ENCODE results near the gene BPIFB1. TPM values are rescaled to one million over a fixed set of nuclear protein-coding genes. Genes with fewer than 3 reads are reported as not detected.

BPIFB1 gene
- total RNA-seq, 4 donors from 2014 or later, result not detected

DNA sequence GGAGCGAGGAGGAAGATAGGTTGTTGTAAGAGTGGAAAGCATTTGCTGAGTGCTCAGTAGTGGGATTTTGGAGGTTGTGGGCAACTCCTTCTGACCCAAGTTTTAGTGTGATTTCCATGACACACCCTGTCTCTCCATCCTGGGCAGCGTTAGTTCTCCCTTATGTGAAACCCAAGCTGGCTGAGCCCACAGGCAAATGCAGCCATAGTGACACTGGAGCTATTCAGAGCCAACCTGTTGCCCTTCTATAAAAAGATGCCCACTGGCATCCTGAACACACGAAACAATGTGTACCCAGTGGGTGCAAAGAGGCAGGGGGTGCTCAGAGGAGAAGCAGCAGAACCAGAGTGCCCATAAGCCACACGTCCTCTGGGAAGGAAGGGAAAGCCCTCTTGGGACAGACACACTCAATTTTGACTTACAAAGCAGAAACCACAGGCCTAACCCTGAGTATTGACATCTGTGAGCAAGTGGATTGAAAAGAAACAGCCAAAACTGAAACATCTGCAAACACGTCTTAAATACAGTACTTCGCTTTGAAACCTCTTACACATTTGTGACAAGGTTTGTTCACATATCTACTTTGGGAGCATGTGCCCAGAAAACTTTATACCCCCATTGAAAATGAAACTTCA lies 54.6 kb downstream of the BPIFB1 start:
- DNase-seq (ENCODE audit: low spot score) (no peak), ATAC-seq (ENCODE audit: low FRiP score) (no peak)
- TF ChIP-seq, protein P1, sequence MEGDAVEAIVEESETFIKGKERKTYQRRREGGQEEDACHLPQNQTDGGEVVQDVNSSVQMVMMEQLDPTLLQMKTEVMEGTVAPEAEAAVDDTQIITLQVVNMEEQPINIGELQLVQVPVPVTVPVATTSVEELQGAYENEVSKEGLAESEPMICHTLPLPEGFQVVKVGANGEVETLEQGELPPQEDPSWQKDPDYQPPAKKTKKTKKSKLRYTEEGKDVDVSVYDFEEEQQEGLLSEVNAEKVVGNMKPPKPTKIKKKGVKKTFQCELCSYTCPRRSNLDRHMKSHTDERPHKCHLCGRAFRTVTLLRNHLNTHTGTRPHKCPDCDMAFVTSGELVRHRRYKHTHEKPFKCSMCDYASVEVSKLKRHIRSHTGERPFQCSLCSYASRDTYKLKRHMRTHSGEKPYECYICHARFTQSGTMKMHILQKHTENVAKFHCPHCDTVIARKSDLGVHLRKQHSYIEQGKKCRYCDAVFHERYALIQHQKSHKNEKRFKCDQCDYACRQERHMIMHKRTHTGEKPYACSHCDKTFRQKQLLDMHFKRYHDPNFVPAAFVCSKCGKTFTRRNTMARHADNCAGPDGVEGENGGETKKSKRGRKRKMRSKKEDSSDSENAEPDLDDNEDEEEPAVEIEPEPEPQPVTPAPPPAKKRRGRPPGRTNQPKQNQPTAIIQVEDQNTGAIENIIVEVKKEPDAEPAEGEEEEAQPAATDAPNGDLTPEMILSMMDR (IDR thresholded peaks at IDR 0.05), result no peak

DNA sequence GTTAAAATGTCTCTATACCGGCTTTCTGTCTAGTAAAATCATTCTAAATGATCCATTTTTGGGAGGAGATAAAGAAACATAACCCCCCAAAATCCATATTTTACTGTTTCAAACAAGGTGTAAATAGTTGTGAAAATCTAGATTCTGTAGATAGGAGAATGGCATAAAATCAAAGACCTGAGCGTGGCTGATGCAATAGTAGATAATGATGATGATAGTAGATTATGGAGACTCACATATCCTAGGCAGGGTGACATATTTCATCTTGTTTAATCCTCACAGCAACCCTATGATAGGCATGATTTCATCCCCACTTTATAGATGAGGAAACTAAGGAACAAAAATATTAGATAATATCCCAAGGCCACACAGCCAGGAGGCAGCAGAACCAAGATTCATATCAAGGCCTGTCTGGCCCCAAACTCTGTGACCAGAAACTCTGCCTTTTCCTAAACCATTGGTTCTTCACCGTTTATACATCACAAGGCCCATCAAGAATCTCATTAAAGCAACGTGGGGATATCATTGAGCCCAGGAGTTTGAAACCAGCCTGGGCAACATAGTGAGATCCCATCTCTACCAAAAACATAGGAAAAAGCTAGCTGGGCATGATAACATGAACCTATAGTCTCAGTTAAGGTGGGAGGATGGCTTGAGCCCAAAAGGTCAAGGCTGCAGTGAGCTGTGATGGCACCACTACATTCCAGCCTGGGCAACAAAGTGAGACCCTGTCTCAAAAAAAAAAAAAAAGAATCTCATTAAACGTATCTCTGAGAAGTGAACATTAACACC lies 55.6 kb downstream of the BPIFB1 start:
- no peak for ATAC-seq (ENCODE audit: low FRiP score)
- TF ChIP-seq, protein P1 (IDR thresholded peaks at IDR 0.05), result no peak
- no peak for DNase-seq (ENCODE audit: low spot score)

DNA sequence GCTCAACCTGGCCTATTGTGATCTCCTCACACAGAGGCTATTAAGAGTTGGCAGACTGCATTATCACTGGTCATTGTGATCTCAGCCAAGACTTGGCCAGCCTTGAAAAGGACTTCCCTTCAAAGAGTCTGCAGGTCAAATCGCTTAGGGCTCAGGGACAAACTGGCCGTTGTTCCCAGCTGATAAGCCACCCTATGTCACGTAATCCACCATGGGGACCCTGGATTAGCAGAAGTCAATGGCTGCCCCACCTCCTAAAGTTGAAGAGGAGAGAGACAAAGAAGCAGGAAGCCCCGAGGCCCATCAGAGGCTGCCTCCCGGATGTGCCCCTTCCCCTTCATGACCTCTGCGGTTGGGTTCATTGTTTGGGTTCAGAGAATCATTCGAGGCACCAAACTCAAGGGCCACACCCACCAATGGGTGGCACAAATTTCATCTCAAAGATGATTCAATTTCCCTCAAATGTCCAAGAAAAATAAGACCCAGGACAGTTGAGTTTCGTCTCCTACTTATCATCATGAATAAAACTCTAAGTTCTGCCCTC lies 56.6 kb downstream of the BPIFB1 start:
- ATAC-seq (ENCODE audit: low FRiP score), result no peak
- TF ChIP-seq, protein P1 (IDR thresholded peaks at IDR 0.05), result no peak
- DNase-seq (ENCODE audit: low spot score), result no peak

DNA sequence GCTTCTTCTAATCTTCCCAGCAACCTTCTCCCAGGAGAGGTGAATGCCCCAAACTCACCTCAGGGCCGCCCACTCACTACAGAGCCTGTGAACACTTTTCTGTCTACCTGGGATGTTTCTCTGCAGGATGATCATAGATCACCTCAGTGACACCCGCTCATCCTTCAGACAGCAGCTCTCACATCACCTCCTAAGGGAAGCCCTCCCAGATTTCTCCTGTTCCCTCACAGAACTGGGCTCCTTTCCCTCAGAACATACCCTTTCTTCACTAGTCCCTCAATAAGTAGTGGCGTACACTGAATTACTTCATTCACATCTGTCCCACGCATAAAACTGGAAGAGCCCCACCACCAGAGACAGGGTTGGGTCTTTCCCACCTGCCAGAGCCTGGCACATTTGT lies 60.5 kb downstream of the BPIFB1 start:
- no peak for ATAC-seq (ENCODE audit: low FRiP score)
- TF ChIP-seq, protein P1 (IDR thresholded peaks at IDR 0.05), result no peak
- DNase-seq (ENCODE audit: low spot score), result no peak

DNA sequence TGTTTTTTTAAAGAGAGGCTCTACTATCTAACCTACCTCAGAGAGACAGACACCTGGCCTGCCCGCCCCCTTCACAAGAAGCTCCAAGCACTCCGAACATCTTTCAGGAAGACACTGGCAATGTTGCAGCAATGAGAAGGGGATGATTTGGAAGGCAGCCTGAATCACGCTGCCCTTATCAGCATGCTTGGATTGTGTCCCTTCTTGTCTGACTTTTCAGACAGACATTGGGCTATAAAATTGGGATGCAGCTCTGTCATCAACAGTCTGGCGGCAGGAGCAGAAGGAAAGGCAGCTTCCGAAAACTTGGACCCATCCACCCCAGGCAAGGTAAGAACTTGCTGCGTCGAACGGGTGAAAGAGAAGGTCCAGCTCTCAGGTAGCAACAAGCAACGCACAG lies 62.3 kb downstream of the BPIFB1 start:
- DNase-seq (ENCODE audit: low spot score) (no peak), ATAC-seq (ENCODE audit: low FRiP score) (no peak)
- TF ChIP-seq, protein P1 (IDR thresholded peaks at IDR 0.05), result no peak

DNA sequence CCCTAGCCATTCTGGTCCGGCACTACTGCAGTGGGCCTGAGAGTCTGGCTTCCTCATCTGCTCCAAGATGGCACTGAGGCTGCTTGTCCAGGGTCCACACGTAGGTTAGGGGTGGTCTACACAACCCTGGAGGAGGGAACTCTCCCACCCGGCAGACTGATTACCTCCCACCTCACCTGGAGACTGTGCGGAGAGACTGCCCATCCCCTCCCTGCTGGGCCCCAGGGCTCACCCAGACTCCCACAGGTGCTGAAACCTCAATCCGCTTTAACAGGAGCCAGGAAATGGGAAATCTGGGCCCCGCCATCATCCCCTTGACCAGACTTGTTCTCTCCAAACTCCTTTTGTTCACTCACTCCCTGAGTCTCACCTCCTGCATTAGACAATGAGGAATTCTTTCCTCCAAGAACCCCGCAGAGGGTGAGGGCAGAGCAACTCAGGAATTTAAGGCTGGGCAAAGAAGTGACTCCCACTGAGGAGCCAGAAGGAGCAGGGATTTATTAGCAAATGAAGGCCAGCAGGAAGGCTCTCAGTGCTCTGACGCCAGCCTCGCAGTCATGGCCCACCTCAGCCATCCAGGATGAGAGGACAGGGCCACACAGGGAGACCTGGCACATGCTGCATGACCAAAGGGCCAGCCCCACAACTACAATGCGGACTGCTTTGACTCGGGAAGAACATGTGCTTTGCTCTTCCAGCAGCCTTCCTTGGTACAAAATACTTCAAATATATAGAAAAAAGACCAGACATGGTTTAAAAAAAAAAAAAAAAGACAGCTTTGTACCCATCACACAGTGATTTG lies 65.3 kb downstream of the BPIFB1 start:
- TF ChIP-seq, protein P1 (IDR thresholded peaks at IDR 0.05), result no peak
- DNase-seq (ENCODE audit: low spot score) (no peak), ATAC-seq (ENCODE audit: low FRiP score) (no peak)
